Ishikawa (cell line): Measurements from ENCODE around the gene RBCK1.

ENCODE experiments used
- CREB1 ChIP-seq: IDR thresholded peaks from 2 replicates; pipeline ENCODE4 v1.6.1; 2012; ENCODE audit warnings: low read depth
- EGR1 ChIP-seq: IDR thresholded peaks from 2 replicates; pipeline ENCODE4 v1.6.1; 2012
- EP300 ChIP-seq: IDR thresholded peaks from 2 replicates; pipeline ENCODE4 v1.6.1; 2012; ENCODE audit warnings: borderline replicate concordance
- RAD21 ChIP-seq: IDR thresholded peaks from 2 replicates; pipeline ENCODE4 v1.6.1; 2012; ENCODE audit warnings: low read depth
- TEAD4 ChIP-seq: IDR thresholded peaks from 2 replicates; pipeline ENCODE4 v1.6.1; 2012
- YY1 ChIP-seq: IDR thresholded peaks from 2 replicates; pipeline ENCODE4 v1.6.1; 2012; ENCODE audit warnings: low read depth
- TF ChIP-seq, protein P1 (sequence below): IDR thresholded peaks from 2 replicates; pipeline ENCODE4 v1.6.1; 2012

DNA sequence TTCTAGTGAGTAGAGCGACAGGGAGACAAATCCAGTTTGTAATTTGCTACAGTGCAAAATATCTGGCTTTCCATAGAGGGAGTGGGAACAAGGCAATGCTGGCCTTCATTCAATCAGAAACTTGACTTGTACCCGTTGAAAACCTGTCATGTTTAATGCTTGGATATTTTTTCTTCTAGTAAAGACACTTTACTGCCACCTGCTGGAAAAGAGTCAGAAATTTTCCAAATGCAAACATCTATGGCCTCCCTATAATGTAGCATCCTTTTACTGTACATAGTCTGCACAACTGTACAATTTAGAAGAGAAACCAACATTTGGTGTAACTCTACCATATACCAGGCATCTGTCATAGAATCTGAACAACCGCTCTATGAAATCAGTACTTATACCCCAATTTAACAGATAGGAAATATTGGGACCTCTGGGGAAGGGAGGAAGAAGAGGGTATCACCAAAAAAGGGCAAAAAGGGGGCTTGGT lies 70.9 kb downstream of the RBCK1 start:
- TF ChIP-seq RAD21, result peak; percentile 58
- TF ChIP-seq TEAD4, result no peak
- TF ChIP-seq EP300, result no peak
- TF ChIP-seq EGR1, result no peak
- no peak for TF ChIP-seq YY1
- TF ChIP-seq CREB1, result no peak
- TF ChIP-seq, protein P1, sequence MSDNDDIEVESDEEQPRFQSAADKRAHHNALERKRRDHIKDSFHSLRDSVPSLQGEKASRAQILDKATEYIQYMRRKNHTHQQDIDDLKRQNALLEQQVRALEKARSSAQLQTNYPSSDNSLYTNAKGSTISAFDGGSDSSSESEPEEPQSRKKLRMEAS, result no peak
